ENCODE data around the gene BAIAP3.

The BAIAP3 gene

GRCh38 chr16:1371054-1371978 lies 37.9 kb downstream of the BAIAP3 start:
- TF ChIP-seq GABPA (IDR thresholded peaks at IDR 0.05; ENCODE audit: low read depth) (no peak), SPI1 (IDR thresholded peaks at IDR 0.05; ENCODE audit: borderline replicate concordance, low read depth) (no peak), CTCF (IDR thresholded peaks at IDR 0.05; ENCODE audit: insufficient read depth, low read length) (no peak), POLR2AphosphoS5 (IDR thresholded peaks at IDR 0.05; ENCODE audit: low read depth) (no peak)
- TF ChIP-seq, protein P1, sequence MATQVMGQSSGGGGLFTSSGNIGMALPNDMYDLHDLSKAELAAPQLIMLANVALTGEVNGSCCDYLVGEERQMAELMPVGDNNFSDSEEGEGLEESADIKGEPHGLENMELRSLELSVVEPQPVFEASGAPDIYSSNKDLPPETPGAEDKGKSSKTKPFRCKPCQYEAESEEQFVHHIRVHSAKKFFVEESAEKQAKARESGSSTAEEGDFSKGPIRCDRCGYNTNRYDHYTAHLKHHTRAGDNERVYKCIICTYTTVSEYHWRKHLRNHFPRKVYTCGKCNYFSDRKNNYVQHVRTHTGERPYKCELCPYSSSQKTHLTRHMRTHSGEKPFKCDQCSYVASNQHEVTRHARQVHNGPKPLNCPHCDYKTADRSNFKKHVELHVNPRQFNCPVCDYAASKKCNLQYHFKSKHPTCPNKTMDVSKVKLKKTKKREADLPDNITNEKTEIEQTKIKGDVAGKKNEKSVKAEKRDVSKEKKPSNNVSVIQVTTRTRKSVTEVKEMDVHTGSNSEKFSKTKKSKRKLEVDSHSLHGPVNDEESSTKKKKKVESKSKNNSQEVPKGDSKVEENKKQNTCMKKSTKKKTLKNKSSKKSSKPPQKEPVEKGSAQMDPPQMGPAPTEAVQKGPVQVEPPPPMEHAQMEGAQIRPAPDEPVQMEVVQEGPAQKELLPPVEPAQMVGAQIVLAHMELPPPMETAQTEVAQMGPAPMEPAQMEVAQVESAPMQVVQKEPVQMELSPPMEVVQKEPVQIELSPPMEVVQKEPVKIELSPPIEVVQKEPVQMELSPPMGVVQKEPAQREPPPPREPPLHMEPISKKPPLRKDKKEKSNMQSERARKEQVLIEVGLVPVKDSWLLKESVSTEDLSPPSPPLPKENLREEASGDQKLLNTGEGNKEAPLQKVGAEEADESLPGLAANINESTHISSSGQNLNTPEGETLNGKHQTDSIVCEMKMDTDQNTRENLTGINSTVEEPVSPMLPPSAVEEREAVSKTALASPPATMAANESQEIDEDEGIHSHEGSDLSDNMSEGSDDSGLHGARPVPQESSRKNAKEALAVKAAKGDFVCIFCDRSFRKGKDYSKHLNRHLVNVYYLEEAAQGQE (IDR thresholded peaks at IDR 0.05; ENCODE audit: insufficient replicate concordance, low read depth): no peak
- no peak overlapping the region for H3K27ac ChIP-seq (replicated peaks)
- H3K4me3 ChIP-seq (replicated peaks; ENCODE audit: insufficient read depth, low read length): no peak overlapping the region
- no peaks in the 10 kb centered on the region for H3K27me3 ChIP-seq (ENCODE audit: insufficient read depth, poor library complexity, severe bottlenecking)
- DNase-seq (ENCODE audit: low read depth in 1 of 2, low spot score in 1 of 2): no peak

- no peak overlapping the region for H3K4me3 ChIP-seq (replicated peaks; ENCODE audit: insufficient read depth, low read length)
- H3K27me3 ChIP-seq (ENCODE audit: insufficient read depth, poor library complexity, severe bottlenecking): no peaks in the 10 kb centered on the region
- H3K27ac ChIP-seq (replicated peaks): no peak overlapping the region
- TF ChIP-seq GABPA (IDR thresholded peaks at IDR 0.05; ENCODE audit: low read depth) (no peak), POLR2AphosphoS5 (IDR thresholded peaks at IDR 0.05; ENCODE audit: low read depth) (no peak), CTCF (IDR thresholded peaks at IDR 0.05; ENCODE audit: insufficient read depth, low read length) (no peak), SPI1 (IDR thresholded peaks at IDR 0.05; ENCODE audit: borderline replicate concordance, low read depth) (no peak)
- TF ChIP-seq, protein P1 (IDR thresholded peaks at IDR 0.05; ENCODE audit: insufficient replicate concordance, low read depth): no peak
- no peak for DNase-seq (ENCODE audit: low read depth in 1 of 2, low spot score in 1 of 2)
These were observed 39.0 kb downstream of the BAIAP3 start for GRCh38 chr16:1372292-1372950.

- no peak for TF ChIP-seq CTCF (IDR thresholded peaks at IDR 0.05; ENCODE audit: insufficient read depth, low read length)
- no peak for TF ChIP-seq POLR2AphosphoS5 (IDR thresholded peaks at IDR 0.05; ENCODE audit: low read depth)
- no peak for TF ChIP-seq SPI1 (IDR thresholded peaks at IDR 0.05; ENCODE audit: borderline replicate concordance, low read depth)
- TF ChIP-seq, protein P1 (IDR thresholded peaks at IDR 0.05; ENCODE audit: insufficient replicate concordance, low read depth): no peak
- no peak for TF ChIP-seq GABPA (IDR thresholded peaks at IDR 0.05; ENCODE audit: low read depth)
- H3K27me3 ChIP-seq (ENCODE audit: insufficient read depth, poor library complexity, severe bottlenecking): no peaks in the 10 kb centered on the region
- no peak overlapping the region for H3K27ac ChIP-seq (replicated peaks)
- no peak overlapping the region for H3K4me3 ChIP-seq (replicated peaks; ENCODE audit: insufficient read depth, low read length)
- no peak for DNase-seq (ENCODE audit: low read depth in 1 of 2, low spot score in 1 of 2)
These were observed 41.2 kb downstream of the BAIAP3 start for GRCh38 chr16:1374418-1375297.

Data from HL-60 (cell line).